AML-193 (cell line): Measurements from ENCODE around the gene LRRC8D.

ENCODE experiments used
- DNase-seq, 2 experiments: peaks; one replicate each; lab custom pipeline; 2025; lab: John Stamatoyannopoulos, UW

Gene LRRC8D

DNA sequence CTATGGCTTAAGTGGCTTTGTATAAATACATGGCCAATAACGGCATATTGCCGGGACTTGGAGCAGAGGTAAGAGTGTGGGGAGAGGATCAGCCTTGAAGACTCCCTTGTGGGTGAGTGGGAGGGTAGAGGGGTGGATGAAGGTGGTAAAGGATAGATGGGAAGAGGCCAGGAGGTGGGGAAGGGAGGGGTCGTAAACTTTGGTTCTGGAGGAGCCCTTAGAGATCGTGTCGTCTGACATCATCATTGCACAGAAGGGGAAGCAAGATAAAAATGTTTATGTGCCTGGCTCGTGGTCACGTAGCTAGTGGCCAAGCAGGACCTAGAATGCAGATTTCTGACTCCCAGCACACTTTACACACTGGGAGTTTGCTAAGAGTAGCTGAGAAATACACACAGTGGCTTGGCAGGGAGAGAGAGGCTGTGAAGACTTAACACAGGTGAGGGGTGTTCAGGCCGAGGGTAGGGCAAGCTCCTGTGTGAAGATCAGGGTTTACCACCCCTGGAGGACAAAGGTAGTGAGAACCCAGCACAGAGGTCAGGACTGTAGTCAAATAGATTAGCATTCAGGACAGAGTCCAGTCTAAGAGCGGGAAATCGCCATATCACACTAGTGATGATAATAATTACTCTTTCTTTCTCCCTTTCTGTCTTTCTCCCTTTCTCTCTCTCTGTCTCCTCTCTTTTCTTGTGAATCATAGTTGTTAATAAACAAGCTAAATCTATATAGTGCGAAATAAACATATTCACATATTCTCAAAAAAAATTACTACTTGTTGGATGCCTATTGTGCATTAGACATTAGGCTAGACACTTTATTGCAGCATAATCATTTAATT lies 75.5 kb downstream of the LRRC8D start:
- no peak for DNase-seq

DNA sequence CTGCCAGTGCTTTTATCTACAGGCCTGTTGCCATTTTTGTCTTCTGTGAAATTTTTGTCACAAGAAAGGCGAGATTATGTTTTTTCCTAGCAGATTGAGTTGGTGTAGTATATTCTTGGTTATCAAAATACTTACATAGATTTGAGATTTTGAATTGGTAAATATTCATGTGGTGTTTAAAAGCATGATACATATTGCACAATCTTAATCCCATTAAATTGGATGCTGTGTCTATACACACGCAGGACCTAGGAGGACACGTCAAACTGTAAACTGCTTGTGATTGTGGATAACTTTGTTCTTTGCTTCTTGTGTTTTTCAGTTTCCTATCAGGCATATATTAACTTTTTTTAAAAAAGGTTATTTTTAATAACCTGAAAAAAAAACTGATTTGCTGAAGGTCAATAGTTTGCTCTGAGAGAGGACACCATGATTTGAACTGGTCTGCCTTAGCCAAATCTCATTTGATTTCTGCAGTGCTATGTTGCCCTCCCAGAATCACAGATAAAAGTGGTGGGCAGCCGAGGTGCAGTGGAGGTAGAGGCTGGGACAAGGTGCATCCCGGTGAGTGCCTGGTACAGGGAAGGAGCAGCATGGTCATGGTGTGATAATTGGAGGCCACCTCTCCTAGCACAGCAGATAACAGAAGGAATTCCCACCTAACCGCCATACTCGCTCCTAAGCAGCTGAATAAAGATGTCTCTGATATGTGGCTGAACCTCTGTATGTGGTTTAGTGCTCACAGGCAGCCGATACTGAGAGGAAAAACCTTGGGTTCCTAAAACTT lies 76.7 kb downstream of the LRRC8D start:
- no peak for DNase-seq

DNA sequence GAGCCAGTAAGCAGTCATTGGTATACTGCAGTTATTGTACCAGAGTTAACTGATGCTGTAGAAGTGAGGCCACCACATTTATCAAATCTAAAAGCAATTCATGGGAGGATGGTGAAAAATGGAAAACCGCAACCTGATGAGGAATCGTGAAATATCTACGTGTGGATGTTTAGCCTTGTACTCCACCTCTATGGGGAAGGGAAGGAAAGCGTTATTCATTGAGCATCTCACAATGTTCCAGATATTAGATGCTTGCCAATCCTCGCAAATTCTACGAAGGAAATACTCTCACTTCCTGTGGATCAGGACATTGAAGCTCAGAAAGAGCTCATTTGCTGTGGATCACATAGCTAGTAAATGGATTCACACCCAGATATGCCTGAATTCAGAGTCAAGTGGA lies 77.3 kb downstream of the LRRC8D start:
- no peak for DNase-seq

DNA sequence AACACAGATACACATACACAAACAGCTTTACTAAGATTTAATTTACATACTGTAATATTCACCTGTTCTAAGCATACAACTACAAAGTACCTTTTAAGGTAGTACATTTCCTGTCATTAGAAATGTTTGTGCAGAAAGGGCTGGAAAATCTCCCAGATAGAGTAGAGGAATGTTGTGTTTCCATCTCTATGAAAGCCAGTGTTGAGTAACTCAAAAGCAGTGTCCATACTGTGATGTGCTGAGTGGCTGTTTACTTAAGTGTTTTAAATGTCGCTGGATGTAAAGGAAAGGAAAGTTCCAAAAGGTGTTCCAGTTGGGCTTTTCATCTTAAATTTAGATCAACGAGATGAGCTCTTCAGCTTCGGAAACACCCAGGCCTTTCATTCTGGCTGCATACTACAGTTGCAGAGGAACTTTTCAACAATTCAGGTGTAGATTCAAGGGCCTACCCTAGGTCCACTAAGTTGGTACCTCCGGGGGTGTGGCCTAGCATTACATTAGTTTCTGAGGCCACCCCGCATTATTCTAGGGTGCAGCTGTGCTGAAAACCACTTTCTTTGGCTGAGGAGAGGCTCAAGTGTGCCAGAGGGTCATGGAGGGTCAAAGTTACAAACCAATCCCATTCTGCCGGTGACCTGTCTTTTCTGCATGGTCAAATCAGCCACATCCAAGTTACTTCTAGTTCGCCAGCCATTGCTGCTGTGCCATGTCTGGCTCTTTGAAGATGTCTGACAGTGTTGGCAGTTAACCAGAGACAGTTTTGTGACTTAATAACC lies 78.1 kb downstream of the LRRC8D start:
- DNase-seq = no peak

GRCh38 chr1:89900323-89900722 lies 79.5 kb downstream of the LRRC8D start:
- no peak for DNase-seq

DNA sequence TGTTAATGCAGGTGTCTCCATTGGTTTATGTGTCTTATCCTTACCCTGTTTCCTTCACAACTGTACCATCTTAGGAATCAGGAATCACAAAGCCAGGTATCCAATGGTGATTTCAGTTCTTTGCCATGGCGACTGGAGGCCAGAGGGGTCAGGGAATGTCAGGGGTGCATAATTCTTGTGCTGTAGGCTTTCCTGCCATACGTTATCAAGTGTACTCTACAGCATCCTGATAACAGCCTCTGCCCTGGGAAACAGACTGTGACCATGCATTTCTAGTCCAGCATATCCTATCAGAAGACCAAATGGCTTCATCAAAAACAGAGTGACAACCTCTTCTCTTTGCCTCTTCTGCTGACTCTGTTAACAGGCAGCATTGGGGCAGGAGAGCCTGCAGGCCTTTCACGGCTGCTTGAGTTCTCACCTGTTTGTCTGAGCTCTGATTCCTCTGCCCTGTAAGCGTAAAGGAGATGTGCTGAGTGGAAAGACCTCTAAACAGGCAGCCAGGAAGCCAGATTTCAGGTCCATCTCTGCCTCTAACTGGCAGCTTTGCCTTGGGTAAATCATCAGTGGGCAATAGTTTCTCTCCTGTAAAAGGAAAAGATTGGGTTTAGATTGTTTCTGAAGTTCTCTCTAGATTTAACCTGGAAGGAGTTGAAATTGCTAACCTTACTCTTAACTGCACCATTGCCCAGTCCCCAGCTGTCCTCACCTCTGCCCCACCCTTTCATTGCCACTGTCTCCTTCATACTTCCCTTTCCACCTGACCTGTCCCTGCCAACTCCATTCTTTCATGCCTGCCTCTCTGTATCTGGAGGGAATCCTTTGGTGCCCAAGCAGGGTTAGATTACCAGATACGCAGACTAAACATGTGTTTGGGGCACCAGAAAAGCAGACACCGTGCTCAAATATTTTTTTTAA lies 80.2 kb downstream of the LRRC8D start:
- DNase-seq = no peak

GRCh38 chr1:89901957-89902669 lies 81.3 kb downstream of the LRRC8D start:
- DNase-seq = no peak

DNA sequence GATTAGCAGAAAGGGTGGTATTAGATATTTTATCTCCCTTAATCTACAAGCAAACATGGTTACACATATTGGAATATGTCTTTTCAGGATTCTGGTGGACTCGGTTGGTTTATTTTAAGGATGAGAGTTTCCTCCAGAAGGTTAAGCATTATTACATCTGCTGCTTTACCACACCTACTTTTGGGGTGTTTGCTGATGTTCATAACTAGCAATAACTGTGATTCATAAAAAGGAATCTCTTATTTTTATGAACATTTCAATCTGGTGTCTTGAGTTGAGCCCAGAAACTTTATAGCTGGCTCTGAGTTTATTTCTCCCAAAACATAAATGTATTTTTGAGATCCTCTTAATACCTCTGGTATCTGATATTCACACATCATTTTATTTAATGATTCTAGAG lies 82.7 kb downstream of the LRRC8D start:
- DNase-seq = no peak

DNA sequence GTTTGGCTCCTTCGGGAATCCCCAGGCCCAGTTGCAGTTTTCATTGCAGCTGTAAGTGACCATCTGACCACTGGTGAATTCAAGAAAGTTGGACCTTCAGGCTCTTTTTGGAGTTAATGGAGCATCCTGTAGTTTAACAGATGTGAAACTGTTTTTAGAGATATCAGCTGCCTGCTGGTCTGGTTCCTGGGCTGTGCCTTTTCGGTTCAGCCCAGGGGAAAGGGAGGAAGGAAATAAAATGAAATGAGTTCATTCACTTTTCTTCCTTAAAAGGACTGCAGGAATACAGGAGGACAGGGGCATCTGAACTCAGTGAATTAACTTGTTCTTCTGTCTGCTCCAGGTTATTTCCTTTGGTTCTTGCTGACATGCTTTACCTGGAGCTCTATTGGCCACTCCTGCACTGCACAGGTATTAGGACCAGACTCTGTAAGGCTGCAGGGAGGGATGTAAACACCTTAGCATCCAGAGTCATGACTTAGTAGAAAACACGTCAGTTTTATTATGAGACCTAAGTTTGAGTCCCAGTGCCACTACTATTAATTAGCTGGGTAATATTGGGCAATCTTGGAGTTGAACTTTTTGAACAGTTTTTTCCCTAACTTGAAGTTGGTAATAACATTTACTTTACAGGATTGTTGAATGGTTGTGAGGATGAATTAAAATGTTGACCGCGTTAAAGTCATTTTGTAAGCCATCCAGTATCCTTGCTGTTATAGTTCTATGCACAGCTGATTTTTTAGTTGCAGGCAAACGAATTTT lies 83.6 kb downstream of the LRRC8D start:
- DNase-seq = no peak

GRCh38 chr1:89905395-89906058 lies 84.7 kb downstream of the LRRC8D start:
- DNase-seq = no peak

GRCh38 chr1:89906088-89906487 lies 85.3 kb downstream of the LRRC8D start:
- no peak for DNase-seq

- DNase-seq = no peak
These were observed 86.9 kb downstream of the LRRC8D start for GRCh38 chr1:89907727-89908212.

- DNase-seq = no peak
These were observed 87.4 kb downstream of the LRRC8D start for GRCh38 chr1:89908273-89908671.

DNA sequence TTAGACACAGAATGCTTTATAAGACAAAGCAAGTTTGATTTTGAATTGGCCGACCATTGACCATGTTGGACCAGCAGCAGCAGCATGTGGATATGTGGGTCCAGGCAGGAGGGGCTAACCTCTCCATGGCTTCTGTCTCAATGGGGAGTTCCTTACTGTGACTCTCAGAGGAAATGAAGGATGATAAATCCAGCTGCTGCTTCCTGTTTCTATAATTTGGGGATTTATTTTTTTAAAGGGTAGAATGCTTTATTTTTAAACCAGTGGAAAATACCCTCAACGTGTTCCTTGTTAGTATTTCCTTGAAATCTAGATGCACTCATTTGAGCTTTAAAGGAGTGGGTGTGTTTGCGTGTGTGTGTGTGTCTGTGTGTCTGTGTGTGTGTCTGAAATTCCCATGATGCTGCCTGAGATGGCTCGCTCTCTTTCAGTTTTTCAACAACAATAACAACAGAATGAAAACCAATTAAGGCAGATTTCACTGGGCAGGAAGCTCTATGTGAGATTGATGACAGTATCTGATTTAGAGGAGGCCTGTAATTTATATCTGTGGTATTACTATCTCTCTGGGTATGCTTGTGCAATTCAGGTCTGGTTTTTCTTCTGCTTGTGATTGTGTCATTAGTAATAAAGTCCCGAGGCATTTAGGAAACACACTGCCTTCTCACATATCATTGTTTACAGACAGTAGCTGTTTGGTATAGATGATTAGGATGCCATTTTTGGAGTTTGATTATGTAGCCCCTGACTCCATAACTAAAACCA lies 88.0 kb downstream of the LRRC8D start:
- peak; percentile 56 to 58 for DNase-seq

DNA sequence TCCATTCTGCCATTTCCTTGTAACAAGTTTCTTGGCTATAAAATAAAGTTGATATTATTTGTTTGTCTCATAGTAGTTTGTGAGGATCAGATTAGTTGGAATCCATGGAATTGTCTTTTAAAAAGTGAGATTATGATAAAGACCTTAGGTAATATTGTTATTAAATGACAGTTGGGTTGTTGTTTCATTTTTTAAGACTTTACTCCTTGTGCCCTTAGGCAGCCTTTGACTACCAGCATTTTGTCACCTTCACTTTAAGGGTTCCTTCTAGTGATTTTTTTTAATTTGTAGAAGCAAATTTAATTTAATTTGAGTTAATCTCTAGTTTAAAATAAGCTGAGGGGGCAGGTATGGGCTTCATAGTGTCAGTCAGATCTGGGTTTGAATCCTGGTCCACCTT lies 89.4 kb downstream of the LRRC8D start:
- DNase-seq = no peak

GRCh38 chr1:89910780-89911179 lies 89.9 kb downstream of the LRRC8D start:
- no peak for DNase-seq

DNA sequence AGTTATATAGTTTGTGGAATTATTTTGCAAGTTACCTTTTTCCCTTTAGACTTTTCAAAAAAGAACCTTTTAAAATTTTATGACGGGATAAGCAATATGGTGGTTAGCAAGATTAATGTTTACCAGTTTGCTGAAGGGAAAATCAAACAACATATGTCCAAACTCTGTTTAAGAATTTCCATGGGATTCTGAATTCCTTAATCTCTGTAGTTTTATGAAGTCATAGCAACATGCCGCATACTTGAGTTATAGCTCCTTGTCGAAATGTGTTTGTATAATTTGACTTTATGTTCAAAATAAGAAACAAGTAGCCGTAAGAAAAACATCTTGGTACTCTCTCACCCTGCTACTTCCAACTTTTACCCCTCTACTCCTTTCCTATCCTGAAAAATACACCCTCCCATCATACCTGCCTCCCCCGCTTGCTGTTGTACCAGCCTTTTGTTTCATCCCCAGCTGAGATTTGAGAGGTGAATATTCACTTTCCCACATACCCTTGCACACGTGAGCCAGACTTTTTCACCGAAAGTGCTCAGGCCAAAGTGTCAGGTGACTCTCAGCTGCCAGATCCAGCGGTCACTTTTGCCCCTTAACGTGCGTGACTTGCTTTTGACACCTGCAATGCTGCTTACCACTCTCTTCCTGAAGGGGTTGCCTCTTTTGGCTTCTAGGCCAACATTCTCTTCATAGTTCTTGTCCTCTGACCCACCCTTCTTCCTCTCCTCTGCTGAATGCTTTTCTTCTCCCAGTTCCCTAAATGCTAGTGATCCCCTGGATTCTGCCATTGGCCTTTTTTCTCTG lies 90.6 kb downstream of the LRRC8D start:
- DNase-seq = no peak

GRCh38 chr1:89912073-89912472 lies 91.2 kb downstream of the LRRC8D start:
- DNase-seq = no peak
